VCaP (cell line): ENCODE results near the gene NME5.
"Not testable (repeated sequence)": the region's sequence is repeated elsewhere in the genome, so short reads cannot be mapped to it uniquely, and the experiment has no call there.

Experiments
- H3K27ac ChIP-seq: fragments of 450-650 bp; 2 replicates; pipeline ENCODE4 v1.5.1; 2017
- CTCF ChIP-seq: fragments of 450-650 bp; conservative IDR thresholded peaks from 2 replicates; pipeline ENCODE4 v1.5.1; 2017; ENCODE audit warnings: mild to moderate bottlenecking, moderate library complexity

Gene NME5

GRCh38 chr5:138157626-138158025 lies 18.4 kb upstream of the NME5 start:
- no peak overlapping the region for H3K27ac ChIP-seq
- no peak for TF ChIP-seq CTCF

GRCh38 chr5:138155977-138156376 lies 16.7 kb upstream of the NME5 start:
- H3K27ac ChIP-seq: not testable (repeated sequence)

GRCh38 chr5:138149530-138149929 lies 10.3 kb upstream of the NME5 start:
- no peak for TF ChIP-seq CTCF
- H3K27ac ChIP-seq: no peak overlapping the region

- no peak for TF ChIP-seq CTCF
- H3K27ac ChIP-seq: no peak overlapping the region
Measured at GRCh38 chr5:138148811-138149210, 9.6 kb upstream of the NME5 start.

GRCh38 chr5:138143578-138143977 lies 4.3 kb upstream of the NME5 start:
- H3K27ac ChIP-seq: not testable (repeated sequence)

- H3K27ac ChIP-seq: no peak overlapping the region
- TF ChIP-seq CTCF: no peak
Measured at GRCh38 chr5:138141734-138142133, 2.5 kb upstream of the NME5 start.

- no peak overlapping the region for H3K27ac ChIP-seq
- no peak for TF ChIP-seq CTCF
Measured at GRCh38 chr5:138140268-138140667, 1.0 kb upstream of the NME5 start.

GRCh38 chr5:138139781-138140090 lies 508 bp upstream of the NME5 start:
- no peak for TF ChIP-seq CTCF
- peak overlapping the region; percentile 18; the same call in 1 of the 2 replicates for H3K27ac ChIP-seq

GRCh38 chr5:138132543-138132942 lies 6.7 kb downstream of the NME5 start:
- no peak overlapping the region for H3K27ac ChIP-seq
- no peak for TF ChIP-seq CTCF
